Inferior parietal cortex (tissue), 1 donor: ENCODE data around the gene PHC2.
A peak's percentile ranks its signal among the peaks of the same experiment; 100 is the strongest.
"Not testable (repeated sequence)": the region's sequence is repeated elsewhere in the genome, so short reads cannot be mapped to it uniquely, and the experiment has no call there.

ENCODE experiments used
- DNase-seq: peaks from one replicate; pipeline ENCODE4 v3.0.0-alpha.2; 2016; ENCODE audit errors: extremely low spot score

PHC2 gene

DNA sequence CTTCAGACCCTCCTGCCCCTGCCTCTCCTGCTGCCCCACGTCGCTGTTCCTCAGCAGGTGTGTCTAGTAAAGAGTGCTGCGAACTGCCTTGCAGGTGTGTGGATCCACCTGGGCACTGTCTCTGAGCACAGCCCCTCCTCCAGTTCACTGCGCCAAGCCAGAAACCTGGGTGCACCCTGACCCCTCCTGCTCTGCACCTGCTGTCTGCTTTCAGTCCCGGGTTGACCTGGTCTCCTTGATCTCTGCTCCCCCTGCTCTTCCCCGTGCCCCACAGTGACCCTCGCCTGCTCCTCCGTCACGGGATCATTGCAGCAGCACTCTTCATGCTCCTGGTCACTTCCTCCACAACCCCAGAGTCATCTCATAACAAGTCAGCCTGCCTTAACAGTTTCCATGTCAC lies 116.5 kb downstream of the PHC2 start:
- no peak for DNase-seq

DNA sequence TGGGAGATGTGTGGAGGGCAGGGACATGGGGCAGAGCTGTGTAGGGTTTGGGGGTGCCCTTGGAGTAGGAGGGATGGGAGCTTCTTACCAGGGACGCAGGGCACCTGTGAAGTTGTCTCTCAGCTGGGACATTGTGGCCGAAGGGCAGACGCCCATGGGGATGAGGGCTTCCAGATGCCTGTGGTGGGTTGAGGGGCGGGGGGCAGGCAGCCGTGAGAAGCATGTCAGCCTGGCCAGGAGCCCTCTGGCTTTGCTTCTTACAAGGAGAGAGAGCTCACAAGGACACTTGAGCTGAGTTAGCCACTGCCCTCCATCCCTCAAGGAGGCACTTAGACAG lies 118.5 kb downstream of the PHC2 start:
- DNase-seq: no peak

DNA sequence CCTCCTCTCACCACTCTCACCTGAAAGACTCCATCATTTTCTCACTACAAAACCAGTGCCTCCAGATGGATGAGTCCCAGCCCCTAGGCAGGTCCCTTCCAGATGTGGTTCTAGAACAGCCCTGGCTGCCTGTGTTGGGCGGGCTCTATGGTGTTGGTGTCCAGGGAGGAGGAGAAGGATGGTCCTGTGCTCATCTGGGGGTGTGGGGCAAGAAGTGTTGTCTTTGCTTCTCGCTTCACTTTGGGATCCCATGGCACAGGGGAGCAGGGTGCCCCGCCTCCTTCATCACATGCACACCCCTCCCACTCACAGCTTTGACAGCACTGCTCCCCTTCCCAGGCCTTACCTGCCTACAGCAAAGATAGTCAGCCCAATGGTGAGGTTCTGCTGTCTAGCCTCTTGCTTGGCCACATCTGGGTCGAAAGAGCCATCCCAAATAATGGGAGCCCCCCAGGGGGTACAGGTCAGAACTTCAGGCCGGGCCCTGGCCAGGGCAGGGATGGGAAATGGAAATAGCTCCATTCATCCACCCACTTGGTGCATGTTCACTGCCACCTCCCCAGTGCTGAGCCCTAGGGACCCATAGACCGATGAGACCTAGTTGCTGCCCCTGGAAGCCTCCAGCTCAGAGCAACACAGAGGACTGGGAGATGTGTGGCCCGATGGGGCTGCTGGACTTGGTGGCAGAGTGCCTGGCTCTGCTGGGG lies 119.0 kb downstream of the PHC2 start:
- DNase-seq: no peak

DNA sequence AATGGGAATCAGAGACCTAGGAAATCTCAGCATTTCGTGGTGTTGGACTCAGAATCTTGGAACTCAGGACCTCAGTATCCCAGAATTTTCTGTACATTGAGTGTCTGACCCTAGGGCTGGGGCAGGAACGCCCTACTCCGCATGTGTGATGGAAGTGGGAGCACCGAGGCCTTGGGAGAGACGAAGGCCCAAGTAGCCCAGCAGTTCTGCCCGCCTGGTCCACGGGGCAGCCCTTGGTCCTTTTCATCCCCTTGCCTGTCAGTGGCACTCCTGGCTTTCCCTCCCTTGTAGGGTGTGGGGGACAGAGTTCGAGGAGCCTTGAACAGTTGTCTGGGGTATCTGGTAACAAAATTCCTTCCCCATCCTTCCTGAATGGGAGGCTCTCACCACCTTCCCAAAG lies 120.2 kb downstream of the PHC2 start:
- no peak for DNase-seq

DNA sequence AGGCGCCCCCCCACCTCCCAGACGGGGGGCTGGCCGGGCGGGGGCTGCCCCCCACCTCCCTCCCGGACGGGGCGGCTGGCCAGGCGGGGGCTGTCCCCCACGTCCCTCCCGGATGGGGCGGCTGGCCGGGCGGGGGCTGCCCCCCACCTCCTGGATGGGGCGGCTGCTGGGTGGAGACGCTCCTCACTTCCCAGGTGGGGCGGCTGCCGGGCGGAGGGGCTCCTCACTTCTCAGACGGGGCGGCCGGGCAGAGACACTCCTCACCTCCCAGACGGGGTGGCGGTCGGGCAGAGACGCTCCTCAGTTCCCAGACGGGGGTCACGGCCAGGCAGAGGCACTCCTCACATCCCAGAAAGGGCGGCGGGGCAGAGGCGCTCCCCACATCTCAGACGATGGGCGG lies 121.5 kb downstream of the PHC2 start:
- not testable (repeated sequence) for DNase-seq

DNA sequence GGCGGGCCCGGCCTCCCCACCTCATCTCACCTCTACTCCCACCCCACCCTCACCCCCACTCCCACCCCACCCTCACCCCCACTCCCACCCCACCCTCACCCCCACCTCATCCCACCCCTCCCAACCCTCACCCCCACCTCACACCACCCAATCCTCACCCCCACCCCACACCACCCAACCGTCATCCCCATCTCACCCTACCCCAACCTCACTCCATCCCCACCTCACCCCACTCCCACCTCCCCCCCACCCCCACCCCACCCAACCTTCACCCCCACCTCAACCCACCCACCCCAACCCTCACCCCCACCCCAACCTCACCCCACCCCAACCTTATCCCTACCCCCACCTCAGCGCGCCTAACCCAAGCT lies 123.4 kb downstream of the PHC2 start:
- no peak for DNase-seq

DNA sequence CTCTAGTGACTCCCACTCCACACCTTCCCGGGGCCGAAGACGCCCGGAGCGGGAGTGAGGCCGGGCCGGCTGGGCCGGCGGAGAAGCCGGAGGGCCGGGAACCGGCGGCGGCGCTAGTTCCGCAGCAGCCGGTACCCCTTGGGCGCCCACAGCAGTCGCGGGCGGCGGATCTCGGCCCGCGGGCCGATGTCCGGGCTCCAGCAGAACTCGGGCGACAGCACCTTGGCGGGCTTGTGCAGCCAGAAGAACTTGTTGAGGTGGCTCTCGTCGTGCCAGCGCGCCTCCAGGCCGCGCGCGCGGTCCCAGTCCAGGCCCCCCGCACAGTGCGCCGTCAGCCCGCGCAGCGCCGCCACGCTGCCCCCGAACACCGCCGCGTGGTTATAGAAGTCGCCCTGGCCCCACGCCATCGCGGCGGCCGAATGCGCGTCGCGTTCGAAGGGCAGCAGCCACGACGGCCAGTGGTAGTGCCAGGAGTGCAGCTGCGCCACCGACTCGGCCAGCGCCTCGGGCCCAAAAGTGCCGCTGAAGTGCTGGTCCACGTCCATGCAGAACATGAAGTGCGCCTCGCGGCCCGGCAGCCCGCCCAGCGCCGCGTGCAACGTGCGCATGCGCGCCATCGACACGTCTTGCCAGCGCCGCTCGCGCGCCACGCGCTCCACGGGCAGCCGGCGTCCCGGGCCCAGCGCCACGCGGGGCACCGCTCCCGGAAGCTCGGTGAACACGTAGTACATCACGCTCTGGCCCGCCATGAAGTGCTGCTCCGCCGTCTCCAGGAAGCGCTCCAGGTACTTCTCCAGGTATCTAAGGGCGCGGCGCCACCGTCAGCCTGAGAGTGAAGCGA lies 124.0 kb downstream of the PHC2 start:
- DNase-seq: no peak

DNA sequence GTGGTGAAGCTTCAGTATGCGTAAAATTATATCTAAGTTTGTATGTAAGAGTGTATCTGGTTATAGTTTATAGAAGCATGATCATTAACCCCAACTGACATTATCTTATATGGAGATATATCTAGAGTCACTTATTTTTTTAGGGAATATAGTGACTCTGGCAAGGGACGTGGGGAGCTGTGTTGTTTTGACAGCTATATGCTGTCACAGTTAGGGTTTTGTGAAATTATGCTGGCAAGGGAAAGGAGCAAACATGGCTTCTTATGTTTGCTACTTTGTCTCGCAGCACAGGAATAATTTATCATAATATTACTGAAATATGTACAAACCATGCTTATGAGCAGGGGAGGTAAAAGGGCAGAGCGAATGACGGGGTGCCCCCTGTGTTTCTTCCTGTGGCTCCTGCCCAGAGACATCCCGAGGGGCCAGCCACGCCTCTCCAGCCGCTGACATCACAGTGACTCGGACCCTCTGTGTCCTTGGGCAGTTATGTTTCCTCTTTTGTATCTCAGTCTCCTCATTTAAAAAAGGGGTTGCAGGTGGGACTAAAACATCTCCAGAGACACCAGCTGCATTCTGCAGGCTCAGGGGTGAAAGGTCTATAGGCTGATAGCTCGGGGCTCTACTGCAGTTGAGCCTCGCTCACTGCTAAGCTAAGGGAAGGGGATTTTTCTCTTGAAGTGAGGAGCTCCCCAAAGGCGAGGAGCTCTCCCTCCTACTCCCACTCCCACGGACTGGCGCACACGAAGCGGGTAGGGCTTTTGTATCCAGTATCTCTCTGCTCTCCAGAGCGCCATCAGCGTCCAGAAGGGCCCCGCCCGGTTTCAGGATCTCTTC lies 124.9 kb downstream of the PHC2 start:
- DNase-seq: no peak

DNA sequence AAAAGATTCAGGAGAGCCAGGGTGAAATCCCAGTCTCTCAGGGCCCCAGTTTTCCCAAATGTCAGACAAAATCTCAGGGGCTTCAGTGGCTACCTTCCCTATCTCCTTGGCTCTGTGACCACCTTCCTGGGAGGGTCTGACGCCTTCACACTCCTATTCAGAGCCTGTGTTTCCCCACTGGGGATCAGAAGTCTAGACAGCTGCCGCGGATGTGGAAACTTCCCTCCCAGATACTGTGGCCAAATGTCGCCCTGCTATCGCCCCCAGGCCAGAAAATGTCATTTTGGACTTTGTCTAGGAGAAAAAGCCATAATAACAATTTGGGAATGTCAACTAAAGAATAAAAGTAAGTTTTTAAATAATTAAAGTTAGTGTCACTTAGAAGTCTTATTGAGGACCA lies 125.9 kb downstream of the PHC2 start:
- no peak for DNase-seq

DNA sequence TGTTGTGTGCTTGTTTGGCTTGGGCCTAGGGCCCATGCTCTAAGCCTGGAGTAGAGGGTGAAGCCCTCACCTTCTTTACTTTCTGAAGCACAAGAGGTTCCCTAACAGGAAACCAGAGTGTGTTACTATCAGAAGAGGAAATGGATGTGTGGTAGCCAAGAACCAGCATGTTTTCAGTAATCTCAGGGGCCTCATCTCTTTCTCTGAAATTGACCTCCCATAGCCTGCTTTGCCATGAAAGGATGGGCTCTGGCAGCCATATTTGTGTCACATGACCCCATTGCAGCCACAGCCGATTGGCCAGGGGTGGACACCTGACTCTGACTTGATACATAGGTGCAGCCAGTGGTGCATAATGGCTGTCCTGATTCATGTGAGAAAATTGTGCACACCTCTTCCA lies 128.6 kb downstream of the PHC2 start:
- DNase-seq: no peak

DNA sequence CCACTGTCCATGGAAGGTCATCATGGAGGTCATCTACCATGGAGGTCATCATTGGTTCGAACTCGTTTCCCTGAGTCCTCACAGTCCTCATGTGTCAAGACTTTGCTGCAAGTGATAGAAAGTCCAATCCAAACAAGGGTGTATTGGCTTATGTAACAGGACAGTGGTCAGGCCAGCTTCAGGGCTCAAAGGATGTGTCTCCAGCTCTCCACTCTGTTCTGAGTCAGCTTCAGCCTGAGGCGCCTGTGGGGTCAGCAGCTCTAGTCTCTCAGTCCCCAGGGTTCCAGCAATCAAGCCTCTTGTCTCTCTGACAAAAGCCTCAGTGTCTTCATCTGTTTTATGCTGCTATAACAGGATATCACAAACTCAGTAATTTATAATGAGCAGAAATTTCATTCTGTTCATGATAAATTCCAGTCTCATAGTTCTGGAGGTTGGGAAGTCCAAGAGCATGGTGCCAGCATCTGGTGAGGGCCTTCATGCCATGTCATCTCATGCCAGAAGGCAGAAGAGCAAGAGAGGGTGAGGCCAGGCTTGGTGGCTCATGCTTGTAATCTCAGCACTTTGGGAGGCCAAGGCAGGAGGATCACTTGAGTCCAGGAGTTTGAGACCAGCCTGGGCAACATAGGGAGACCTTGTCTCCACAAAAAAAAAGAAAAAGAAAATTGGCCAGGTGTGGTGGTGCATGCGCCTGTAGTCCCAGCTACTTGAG lies 129.5 kb downstream of the PHC2 start:
- no peak for DNase-seq

DNA sequence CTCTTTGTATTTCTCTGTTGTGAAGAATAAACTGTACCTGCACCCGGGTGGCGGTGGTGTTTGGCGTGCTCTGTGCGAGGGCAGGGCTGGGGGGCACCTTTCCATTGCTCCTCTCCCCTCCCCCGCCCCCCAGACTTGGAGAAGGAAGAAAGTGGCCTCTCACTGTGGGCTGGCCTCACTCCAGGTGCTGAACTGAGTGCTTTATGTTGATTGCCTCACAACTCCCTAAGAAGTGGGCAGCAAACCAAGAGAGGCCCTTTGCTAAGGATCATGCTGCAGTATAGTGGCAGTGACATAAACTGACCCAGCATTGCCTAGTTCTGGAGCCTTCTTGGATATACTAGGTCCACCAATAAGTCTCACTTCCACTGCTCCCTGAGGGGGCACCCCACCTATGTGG lies 130.2 kb downstream of the PHC2 start:
- no peak for DNase-seq

DNA sequence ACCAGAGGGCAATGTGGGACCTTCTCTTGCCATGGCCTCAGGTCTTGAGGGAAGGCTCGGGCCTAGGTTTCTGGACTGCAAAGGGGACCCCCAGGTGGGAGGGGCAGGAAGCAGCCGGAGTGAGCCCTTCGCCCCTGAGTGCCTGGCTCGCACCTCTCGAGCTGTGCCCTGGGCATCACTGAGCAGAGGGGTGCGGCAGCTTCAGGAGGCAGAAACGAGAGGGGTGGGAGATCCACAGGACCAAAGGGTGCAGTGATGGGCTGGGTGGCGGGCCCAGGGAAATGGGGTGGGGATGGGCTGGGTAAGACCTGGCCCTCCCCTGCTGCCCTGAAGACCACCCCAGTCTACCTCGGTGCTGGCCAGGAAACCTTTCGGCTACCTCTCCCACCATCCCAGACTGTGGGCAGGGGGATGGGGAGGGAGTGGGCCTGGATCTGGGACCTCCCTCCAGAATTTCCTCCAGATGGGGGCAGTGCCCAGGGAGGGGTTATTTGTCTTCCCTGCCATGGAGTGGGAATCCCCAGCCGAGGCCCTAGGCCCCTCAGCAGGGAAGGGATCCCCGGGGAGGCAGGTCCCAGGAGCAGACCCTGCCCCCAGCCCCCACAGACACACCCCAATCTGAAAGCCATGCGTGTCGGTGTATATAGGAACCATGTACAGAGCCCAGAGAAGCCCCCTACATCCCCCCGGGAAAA lies 131.3 kb downstream of the PHC2 start:
- DNase-seq: no peak

DNA sequence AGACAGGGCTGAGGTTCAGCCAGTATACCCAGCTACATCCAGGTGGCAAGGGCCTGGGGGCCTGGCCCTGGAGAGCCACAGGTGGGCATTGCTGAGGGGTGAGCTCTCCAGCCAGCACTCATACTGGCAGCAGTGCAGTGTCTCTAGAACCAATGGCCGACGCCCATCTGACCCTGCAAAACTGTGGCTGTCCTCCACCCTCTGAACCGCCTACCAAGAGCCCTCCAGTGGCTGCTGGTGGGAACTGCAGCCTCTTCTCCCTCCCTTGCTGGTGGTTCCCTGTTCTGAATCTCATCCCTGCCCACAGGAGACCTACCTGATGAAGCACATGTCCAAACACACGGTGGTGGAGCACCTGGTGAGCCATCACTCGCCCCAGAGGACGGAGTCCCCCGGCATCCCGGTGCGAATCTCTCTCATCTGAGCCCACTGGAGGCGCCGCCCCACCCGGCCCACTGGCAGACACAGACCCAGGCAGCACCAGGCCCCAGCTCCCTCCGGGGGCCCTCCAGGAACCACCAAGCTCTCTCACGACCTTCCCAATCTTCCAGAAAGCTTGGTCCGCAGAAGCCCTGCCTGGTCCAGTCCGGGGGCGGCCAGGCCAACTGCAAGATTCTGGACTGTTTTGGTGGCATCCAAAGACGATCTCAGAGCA lies 132.1 kb downstream of the PHC2 start:
- DNase-seq: peak; percentile 52

DNA sequence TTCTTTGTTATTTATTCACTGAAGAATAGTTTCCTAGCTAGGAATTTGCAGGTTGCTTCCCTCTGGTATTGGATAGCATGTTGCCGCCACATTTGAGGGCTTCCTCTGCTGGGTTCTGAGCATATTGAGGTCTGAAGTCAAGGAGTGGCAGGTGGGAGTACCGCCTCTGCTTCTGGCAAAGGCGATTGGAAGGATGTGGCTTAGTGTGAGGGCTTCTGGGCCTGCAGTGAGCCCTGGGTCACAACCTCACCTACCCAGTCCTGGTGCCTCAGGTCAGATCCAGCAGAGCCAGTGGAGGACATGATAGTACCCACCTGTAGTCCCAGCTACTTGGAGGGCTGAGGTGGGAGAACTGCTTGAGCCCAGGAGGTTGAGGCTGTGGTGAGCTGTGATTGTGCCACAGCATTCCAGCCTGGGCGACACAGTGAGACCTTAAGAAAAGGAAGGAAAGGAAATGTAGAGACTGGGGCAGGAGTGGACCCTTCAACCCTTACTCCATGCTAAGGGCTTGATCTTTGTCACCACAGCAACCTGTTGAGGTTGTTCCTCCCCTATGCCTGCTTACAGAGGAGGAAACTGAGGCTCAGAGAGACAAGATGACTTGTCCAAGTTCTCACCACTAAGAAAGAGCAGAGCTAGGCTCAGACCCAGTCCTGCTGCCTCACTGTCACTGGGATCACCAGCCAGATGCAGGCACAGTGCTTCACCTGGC lies 132.8 kb downstream of the PHC2 start:
- DNase-seq: no peak

DNA sequence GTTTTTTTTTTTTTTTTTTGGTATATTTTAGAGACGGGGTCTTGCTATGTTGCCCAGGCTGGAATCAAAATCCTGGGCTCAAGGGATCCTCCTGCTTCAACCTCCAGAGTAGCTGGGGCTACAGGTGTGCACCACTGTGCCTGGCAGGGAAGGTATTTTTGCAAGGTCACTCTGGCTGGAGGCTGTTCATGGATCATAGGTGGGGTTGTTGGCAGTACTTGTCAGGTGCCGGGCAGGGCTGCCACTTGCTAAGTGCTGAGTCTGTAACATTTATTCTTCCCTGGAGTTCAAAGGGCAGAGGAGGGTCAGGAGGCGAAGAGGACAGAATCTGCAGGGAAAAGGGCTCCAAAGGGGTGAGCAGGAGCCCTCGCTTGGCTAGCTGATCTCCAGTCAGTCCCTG lies 134.1 kb downstream of the PHC2 start:
- no peak for DNase-seq

DNA sequence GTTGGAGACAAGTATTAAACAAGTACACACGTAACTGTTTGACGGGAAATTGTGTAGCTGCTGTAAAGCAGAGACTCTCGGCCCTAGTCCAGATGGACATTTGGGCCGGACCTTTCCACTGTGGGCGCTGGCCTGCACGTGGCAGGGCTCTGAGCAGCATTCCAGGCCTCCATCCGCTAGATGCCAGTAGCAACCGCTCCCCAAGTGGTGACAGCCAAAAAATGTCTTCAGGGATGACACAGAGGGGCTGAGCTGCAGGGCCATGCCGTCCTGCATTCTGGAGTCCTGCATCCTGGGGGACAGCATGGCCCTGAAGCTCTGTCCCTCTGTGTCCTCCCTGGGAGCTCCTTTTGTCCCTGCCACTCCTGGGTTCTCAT lies 134.8 kb downstream of the PHC2 start:
- DNase-seq: no peak

DNA sequence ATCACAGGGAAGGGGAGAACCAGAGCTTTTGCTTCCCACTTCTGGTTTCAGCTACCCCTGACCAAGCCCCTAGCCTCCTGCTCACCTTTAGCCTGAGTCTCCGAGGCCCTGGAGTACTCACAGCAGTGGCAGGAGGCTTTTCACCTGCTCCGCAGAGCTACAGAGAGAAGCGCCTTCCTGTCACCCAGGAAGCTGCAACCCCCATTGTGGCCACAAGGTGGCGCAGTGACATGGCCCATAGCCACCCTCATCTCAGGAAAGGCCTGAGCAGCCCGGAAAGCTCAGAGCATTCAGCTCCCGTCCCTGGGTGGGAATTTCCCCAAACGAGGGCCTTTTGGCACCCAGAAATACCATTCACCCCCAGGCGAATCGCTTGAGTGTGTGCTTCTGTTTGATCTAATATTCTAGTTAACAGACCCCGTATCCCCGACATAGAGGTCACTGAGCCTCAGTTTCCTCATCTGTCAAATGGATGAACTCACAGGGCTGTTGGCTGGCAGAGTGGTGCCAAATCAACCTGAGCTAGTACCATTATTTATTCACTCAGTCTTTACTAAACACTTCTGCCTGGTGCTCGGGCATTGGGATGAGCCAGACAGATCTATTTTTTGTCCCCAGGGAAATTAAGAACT lies 135.3 kb downstream of the PHC2 start:
- DNase-seq: peak; percentile 96

DNA sequence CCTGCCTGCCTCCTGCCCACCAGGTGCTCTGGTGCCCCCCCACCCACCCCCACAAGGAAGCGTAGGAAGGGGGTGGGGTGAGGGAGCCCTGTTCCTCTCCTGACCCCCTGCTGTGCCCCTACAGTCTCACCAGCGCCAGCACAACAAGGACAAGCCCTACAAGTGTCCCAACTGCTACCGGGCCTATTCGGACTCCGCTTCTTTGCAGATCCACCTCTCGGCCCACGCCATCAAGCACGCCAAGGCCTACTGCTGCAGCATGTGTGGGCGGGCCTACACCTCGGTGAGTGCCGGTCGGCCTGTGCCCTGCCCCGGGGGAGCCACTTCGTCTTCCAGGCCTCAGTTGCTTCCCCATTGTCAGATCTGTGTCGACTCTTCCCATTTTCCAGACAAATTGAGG lies 135.9 kb downstream of the PHC2 start:
- no peak for DNase-seq
